K562 (cell line): ENCODE data around the gene MRPL57.

Experiments
- HDGF ChIP-seq: fragments of 450-650 bp; IDR thresholded peaks from 2 replicates; pipeline ENCODE4 v1.6.1; 2016
- TF ChIP-seq, protein P1 (sequence below), 3 experiments: IDR thresholded peaks in 2 of 3; conservative IDR thresholded peaks in 1 of 3; 2 replicates each; pipeline ENCODE4 v1.5.1; 2011 to 2012; ENCODE audit warnings: low read length in 3 of 3, mild to moderate bottlenecking in 3 of 3, control low read depth in 2 of 3, improper control_type of control experiment in 1 of 3, inconsistent platforms in 1 of 3, low read depth in 1 of 3, mixed read lengths in 1 of 3, moderate library complexity in 1 of 3; ENCODE audit not compliant: insufficient read depth in 2 of 3

DNA sequence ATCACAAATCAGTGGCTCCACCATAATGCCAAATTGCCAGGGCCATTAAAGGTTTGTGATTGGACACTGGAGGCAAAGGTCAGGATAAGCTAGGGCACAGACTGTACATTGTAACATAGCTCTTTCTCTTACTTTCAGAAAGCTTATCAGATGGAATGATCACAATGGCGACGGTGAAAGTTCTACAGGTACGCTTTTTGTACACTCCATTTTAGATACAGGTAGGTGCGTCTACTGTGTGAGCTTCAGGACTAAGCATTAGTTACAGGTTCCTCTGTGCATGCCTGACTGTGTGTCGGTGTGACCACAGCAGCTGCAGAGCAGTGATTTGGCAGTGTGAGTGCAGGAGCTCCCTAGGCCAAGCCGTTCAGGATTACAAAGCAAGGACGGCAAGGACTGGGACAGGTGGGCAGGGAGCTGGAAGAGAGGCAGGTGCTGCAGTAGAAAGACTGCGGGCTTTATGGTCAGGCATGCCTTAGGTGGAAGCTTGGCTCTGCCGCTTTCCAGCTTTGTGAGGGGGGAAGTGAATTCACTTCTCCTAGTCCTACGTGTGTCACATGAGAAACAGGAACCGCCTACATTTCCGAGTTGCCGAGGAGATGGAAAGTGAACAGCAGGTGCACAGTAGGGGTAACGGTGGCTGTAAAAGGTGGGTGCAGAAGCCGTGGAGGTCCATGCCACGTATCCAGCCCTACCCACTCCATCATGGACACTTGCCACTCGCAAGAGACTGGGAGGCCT is 49.6 kb downstream of the MRPL57 start:
- TF ChIP-seq, protein P1, sequence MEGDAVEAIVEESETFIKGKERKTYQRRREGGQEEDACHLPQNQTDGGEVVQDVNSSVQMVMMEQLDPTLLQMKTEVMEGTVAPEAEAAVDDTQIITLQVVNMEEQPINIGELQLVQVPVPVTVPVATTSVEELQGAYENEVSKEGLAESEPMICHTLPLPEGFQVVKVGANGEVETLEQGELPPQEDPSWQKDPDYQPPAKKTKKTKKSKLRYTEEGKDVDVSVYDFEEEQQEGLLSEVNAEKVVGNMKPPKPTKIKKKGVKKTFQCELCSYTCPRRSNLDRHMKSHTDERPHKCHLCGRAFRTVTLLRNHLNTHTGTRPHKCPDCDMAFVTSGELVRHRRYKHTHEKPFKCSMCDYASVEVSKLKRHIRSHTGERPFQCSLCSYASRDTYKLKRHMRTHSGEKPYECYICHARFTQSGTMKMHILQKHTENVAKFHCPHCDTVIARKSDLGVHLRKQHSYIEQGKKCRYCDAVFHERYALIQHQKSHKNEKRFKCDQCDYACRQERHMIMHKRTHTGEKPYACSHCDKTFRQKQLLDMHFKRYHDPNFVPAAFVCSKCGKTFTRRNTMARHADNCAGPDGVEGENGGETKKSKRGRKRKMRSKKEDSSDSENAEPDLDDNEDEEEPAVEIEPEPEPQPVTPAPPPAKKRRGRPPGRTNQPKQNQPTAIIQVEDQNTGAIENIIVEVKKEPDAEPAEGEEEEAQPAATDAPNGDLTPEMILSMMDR (IDR thresholded peaks at IDR 0.05 in 2 of 3, conservative IDR thresholded peaks at IDR 0.05 in 1 of 3; ENCODE audit: insufficient read depth in 2 of 3, low read depth in 1 of 3, low read length in 3 of 3): no peak
- no peak for TF ChIP-seq HDGF
